GM18499 (cell line): ENCODE results near the gene RXRA.

Source experiments
- ATAC-seq: cut with Tn5 transposase; IDR thresholded peaks from one replicate; pipeline ENCODE4 v1.9.1; 2021; ENCODE audit warnings: moderate number of reproducible peaks; ENCODE audit not compliant: insufficient read depth, unreplicated experiment

The RXRA gene

DNA sequence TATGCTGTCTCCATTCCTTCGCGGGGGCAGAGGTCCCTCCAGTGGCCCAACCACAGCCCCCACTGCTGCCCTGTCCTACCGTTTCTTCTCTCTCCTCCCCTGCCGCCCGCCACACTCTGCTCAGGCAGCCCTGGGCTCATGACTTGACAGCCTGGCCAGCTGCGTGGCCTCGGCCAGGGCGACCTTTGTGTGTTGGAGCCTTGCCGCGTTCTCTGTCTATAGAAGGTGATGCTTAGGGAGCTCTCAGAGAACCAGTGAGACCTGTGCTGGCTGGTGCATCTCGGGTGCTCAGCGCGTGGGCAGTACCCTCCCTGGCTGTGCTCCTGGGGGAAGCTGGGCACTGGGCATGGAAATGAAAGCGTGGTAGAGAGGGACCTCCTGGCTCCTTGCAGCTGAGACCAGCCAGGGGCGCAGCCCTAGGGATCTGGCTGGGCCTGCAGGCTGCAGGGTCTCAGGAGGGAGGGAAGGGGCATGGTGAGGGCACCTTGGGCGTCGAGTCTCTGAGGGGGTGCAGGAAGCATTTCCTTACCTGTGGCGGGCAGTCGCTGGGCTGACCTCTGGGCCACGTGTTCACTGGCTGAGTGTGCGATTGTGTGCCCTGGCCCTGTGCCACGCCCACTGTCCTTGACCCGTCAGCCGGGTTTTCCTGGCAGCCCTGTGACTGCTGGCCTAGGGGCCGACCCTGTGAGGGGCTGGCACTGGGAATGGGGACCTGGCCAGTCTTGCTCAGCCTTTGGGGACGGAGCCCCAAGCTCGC lies 50.3 kb downstream of the RXRA start:
- ATAC-seq = no peak

DNA sequence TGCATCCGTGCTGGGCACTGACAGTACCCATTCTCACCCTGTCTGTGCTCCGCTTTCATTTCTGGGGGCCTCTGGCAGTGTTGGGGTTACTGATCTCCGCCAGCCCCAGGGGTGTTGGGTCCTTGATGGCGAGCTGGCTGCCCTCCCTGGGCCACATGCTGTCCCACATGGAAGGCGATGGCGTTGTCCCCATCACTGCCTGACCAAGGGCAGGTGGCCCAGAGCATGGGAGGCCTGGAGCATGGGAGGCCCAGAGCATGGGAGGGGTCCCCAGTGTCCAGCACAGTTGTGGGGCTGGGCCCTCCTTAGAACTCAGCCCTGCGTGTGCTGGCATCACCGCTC lies 50.9 kb downstream of the RXRA start:
- no peak for ATAC-seq

DNA sequence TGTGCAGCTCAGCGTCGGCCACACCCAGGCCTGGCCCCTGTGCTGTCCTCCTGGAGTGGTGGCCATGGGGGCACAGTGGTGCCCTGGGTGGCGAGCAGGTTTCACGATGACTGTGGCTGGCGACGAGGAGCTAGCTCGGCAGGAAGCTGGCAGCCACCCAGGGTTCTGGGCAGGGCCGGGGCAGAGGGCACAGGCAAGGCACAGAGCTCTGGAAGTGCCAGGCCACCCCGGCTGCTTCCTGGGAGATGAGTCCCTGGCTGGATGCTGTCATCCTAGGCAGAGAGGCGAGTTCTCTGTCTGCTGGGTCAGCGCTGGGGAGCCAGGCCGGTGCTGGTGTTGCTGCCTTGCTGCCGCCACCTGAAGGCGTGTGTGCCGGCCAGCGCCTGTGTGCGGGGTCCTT lies 51.7 kb downstream of the RXRA start:
- ATAC-seq = no peak

DNA sequence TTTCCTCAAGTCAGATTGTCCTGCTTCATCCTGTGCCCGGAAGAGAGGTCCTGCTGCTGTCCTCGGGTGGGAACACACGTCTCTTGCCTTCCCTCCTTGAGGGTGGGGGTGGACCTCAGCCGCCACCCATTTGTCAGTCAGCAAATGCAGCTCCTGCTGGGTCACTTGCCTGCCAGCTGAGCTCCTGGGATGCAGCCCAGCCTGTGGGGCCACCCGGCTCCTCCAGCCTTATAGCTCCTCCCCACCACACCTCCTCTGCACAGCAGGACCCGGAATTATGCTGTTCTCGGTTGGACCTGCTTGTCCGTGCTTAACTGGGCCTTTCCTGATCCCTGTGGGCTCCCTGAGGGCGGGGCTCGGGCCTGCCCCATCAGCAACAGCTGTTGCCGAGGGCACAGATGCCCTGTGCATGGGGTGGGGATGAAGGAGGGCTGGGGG lies 52.7 kb downstream of the RXRA start:
- ATAC-seq = no peak

DNA sequence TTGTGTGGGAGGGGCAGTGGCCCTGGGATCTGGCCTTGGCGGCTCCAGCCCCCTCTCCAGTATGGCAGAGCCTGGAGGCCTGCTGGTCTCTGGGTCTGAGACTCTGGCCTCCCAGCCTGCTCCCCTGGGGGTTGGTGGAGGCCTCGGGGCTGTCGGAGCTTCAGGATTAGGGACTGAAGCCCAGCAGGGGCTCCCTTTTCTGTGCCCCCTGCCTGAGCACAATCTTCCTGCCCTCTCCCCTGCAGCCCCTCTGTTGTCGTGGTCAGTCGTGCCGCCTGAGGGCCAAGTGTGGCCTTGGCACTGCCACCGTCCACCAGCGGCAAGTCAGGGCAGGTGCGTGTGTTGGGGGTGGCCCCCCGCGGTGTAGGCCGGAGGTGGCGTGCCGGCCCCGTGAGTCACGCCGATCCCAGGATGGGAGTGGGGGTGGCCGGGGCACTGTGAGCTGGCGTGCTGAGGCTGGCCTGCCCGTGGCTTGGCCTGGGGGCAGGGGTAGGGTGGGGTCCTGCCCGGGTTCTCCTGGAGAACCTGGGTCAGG lies 53.6 kb downstream of the RXRA start:
- no peak for ATAC-seq

DNA sequence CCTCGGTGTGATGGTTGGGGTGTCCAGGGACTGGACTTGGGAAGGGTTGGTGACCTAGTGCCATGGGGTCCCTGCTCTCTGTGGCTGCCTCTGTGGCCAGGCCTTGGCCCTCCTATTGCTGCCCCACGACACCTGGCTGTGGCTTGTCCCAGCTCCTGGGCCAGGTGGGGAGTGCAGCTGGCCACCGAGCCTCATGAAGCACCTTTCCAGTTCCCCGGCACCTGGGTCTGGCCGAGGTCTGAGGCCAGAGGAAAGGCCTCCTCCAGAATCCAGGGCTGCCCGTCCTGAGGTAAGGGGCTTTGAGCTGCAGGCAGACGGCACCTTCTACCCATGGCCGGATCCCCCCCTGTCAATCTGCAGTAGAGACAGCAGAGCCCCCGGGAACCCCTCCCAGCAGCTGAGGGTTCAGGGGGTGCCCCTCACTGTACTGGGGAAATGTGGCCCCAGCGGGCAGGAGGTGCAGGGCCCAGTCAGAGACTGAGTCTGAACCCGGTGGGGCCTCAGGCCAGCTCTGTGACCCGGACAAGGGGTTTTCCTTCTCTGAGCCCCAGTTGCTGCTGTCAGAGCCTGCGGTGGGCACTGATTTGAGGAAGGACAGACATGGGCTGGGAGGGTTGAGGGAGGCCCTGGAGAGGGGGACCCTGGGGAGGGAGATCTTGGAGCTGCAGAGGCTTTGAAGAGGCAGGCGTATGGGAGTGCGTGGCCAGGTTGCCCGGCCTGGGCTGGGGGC lies 54.5 kb downstream of the RXRA start:
- no peak for ATAC-seq

DNA sequence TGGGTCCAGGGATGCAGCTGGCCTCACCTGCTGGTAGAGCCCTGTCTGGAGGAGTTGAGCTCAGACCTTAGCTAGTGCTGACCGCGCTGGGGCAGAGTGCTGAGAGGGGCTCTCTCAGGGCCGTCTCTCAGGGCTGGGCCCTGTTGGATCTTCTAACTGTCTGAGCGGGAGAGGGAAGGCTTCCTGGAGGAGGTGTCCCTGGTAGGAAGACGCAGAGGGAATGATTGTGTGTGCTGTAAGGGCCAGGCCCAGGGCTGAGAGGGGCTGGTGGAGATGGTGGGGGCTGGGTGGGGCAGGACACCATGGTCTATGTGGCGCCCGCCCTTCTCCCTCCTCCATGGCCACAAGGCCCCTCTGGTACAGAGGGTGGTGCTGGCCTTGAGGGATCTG lies 55.0 kb downstream of the RXRA start:
- no peak for ATAC-seq

DNA sequence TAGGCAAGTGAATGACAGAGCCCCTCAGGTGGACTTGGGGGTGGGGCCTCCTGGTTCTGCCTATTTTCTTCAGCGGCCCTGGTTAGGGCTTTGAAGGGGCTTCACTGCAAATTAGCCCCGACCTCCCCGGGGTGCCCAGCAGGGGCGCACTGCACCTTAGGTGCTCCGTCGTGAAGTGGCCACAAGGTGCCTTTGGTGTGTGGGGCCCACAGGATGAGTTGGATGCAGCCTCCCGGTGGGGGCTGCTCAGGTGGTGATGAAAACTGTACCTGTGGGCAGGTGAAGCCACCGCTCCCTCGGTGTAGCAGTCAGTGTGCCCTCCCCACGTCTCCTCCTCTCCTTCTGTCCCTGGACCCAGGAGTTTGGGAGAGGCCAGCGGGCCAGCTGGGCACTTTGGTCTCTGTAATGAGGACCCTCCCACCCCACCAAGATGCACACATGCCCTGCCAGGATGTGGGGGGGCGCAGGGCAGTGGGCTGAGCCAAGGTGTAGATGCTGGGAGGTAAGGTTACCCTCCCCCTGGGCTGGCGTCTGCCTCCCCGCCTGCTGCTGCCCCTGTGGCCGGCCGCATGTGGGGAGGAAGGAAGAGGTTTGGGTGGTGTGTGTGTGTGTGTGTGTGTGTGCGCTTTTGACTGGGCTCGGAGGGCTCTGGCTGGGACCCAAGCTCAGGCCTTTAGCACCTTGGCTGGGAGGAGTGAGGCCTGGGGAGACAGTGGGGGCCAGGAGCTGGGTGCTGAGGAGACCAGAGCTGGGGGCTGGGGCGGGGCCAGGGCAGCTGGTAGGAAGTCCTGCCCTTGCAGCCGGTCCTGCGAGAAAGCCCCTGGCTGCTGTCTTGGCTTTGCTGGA lies 55.6 kb downstream of the RXRA start:
- ATAC-seq = no peak

DNA sequence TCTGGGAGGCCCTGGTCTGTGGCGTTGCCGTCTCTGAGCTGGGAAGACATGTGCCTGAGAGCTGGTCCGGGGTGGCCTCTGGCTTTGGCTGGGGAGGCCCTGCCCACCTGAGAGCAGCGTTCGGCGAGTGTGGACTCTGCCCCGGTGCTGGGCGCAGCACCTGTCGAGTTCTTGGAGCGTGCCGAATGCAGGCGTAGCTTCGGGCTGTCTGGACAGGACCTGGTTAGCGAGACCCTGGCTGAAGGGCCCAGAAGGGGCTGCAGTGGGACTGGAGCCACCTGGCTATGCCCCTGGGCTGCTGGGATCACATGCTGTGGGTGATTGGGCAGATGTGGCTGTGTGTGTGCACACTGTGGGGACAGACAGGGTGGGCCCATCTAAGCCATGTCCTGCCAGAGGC lies 56.5 kb downstream of the RXRA start:
- no peak for ATAC-seq

DNA sequence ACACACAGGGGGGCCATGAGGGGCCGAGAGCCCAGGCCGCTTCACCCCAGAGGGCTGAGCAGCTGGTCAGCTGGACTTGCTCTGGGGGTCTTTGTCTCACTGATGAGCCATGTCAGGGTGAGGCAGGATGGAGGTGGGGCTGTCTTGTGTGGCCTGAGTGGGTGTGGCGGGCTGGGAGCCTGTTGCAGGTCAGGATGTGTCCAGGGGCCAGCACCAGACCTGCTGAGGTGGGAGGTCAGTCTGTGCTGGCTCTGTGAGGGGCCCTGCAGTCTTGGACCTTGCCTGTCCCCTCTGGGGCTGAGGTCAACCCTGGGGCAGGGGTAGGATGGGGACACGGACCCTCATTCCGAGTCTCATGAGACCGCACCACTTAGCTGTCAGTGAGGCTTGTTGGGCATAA lies 56.9 kb downstream of the RXRA start:
- no peak for ATAC-seq

DNA sequence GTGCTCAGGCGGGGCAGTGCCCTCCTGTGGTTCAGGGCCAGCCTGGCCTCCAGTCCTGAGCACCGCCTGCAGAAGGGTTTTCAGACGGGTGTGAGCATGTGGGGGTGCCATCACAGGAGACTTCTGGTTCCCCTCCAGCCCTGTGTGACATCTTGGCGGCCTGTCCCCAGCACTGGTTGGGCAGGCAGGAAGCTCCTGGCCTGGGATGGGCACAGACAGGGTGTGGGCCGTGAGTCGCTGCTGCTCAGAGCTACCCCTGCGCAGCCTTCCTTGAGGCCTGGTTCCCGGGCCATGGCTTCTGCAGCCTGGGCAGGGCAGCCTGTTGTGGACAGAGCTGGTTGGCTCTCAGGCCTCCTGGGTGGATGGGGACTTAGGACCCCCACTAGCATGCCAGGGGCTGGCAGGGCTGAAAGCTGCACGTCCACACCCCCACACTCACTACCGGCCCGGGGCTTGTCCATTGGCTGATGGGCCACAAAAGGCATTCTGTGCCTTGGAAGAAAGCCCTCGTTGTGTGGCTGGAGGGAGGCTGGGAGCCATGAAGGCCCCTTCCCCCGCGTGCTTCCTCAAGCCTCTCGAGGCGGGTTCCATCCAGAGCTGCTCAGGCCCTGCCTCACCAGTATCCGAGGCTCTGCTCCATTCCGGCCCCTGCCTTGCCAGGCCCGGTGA lies 58.7 kb downstream of the RXRA start:
- ATAC-seq = no peak

DNA sequence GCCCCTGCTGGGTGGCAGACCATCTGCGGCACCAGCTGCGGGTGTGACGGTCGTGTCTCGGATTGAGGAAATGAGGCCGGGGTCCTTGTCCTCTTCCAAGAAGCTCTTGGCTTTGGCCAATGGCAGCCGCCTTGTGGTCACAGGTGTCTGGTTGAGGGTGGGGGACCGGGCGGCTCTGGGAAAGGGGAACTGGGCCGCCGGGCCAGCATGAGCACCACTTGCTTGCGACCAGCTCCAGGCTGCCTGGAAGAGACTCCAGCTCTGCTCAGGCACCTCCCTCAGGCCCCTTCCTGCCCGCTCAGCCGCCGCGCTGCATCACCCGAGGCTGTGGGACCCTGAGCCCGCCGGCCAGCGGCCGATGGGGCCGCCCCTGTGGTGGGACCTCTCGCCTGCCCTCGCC lies 59.7 kb downstream of the RXRA start:
- ATAC-seq = no peak

DNA sequence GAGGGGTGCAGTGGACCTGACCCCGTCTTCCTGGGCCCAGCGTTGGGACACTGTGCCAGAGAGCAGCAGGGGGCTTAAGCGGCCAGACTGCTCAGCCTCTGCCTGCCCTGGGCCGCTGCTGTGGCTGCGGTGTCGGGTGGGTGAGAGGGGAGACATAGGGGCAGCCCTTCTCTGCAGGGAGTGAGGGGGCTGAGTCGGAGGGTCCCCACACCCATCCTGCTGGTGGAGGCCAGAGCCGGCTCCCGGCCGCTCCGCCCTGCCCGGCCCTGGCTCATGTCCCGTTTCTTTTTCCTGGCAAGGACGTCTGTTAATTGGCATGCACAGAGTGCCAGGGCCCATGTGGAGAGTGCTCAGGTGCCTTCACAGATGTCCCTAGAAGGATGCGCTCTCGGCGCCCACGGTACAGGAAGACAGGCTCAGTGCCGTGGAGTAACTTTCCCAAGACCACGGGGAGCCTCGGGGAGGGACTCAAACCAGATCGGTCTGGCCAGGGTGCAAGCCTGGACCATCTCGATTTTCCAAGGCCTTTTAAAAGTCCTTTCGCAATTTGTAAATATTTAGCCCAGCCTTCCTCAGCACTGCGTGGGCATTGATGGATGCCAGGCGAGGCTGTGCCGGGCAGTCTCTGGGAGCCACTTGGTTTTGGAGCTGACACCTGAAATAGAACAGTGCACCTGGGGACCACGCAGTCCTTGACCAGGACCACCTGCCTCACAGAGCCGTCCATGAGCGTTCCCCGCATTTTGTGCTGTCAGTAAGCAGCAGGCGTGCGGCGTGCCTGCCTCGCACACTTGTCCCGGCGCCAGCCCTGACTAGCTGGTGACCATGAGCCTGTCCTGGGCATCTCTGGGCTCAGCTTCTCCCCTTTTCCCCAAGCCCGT lies 60.9 kb downstream of the RXRA start:
- no peak for ATAC-seq

DNA sequence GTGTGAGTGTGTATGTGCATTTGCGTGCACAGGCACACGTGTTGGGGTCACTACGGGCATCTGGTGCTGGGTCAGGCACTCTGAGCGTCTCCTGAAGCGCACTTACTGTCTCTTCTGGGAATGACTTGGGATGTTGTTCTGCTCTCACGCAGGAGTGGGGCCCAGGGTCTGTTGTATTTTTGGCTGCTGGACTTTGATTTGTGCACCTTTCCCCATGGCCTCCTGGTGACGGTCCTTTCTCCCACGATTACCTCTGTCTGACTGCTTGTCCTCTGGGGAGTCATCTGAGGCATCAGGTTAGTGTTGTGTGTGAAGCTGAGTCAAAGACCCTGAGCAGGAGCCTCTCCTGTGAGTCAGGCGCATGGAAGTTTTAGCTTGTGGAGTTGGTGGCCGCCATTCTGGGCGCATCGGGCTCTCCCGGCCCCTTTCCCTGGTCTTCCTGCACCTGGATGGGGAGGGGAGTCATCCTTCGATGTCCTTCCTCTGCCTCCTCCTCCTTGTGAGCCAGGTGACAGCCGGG lies 62.1 kb downstream of the RXRA start:
- no peak for ATAC-seq

DNA sequence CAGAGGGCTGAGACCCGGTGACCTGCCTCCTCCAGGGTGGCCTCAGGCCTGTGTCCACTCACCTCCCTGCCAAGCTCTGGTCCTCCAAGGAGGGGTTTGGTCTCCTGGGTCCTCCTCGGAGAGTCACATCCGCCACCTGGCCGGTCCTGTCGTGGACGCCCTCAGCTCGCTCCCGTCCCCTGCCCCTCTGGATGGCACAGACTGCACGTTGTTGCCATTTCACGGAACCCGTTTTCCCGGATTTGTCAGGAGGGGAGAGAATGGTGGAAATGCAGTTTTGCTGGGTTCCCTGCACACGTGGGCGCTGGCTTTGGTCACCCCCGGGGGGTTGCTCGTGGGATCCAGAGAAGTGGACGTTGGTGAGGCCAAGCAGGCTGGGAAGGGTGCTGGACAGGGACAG lies 62.7 kb downstream of the RXRA start:
- no peak for ATAC-seq

DNA sequence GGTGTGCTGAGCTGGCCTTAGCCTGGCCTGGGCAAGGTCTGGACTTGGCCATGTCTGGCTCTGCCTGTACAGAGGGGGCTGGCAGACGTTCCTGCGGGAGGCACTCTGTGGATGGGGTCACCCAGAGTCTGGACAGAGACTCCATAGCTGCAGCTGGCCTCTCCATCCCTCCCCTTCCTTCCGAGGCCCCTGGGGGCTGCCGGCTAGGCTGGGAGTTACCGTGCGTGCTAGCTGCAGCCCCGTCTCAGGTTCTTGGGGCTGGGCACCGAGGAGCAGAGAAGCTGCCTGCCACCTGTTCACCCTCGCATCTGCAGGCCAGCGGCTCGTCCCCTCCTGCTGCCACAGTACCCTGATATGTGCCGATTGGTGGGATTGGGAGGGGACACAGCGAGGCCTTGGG lies 63.4 kb downstream of the RXRA start:
- ATAC-seq = no peak

DNA sequence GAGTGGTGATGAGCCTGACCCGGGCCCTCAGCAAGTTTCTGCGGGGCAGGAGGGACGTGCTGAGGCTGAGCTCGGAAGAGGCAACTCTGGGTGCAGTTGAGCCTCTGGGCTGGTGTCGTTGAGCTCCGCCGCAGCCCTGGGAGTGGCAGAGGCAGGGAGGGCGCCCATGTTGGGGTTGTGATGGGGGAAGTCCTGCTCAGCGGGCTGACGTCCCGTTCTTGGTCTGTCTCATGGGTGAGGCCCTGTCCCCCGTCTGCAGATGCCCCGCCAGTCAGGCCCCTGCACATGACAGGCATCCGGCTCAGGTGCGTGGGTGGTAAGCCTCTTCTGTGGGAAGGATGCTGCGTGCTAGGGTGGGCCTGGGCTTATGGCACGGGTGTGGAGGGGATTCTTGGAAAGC lies 64.3 kb downstream of the RXRA start:
- ATAC-seq = no peak

DNA sequence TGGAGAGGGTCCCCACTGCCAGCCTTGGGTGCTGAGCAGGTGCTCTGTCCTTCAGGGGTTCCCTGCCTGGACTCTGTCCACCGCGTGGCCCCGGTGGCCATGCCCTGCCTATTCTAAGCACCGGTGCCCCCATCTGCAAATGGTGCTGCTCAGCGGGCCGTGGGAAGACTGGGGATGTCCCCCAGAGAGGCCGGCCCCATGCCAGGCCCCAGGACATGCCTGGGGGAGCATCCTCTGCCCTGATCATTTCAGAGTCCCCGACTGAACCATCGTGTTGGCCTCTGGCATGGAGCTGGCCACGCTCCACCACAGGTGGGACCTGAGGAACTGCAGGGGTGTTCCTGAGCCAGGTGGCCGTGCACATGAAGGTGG lies 64.7 kb downstream of the RXRA start:
- ATAC-seq = no peak
